Hematopoietic multipotent progenitor cell treated with erythropoietin and hydrocortisone succinate and interleukin-3 and kit ligand, for 6 days (in vitro differentiated cells): ENCODE measurements around the gene DACH1.

Source experiments
- DNase-seq: peaks from one replicate; pipeline ENCODE4 v3.0.0-alpha.2; 2015

DACH1 gene

DNA sequence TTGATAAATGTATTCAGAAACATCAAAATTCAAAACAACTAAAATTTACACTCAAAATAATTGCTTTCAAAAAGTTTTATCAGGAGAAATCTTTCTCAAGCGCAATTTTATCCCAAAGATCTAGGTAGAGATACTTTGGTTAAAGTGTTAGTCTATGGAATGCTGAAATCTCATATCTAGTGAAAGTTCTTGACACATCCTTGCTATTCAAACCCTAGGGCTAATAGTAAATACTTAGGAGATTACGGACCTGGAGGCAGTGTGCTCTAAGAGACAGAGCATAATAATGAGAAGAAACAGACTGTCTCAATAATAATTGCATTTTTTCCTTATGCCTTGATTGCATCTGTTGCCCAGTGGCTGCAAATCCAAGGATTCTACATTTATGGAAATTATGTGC lies 330.8 kb downstream of the DACH1 start:
- no peak for DNase-seq

DNA sequence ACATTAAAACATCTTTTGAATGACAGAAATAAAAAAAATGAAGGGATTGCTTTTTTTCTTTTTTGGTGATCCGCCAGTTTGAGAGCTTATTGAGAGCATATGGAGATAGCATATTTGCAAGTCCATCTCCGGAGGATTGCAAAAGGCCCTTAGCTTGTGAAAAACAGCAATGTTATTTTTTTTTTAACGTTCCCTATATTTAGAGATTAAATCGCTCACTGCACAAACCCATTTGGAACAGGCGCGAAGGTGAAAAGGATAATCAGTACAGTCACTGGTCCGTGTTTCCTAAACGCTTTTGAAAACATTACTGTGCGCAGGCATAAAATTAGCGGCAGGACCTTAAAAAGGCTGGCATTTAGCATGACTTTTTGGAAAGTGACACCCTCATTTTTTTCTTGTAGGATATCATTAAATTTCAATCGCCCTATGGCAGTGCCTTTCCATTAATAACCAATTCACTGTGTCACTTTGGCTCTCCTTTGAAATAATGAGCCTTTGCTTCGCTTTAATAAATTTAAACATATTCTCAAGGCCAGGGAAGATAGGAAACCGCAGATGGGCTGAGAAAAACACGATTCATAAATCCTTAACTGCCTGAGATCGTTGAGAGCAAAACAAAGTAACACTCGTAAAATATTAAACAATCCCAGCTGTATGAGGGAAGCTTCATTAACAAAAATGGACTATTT lies 342.2 kb downstream of the DACH1 start:
- no peak for DNase-seq

DNA sequence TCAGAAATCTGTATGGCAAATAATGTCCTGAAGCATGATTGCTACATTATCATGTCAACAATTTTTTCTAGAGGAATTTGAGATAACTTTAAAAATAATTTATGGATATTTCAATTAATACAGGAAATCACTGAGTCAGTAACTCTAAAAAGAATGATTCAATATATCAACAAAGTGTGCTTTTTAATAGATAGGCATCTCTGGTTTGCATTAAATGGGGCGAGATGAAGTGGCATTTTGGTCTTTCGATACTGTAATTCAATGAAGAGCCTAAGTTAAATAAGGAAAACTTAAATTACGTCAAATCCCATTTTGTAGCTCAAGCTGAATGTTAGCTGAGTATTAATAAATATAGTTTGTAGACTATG lies 342.8 kb downstream of the DACH1 start:
- no peak for DNase-seq

DNA sequence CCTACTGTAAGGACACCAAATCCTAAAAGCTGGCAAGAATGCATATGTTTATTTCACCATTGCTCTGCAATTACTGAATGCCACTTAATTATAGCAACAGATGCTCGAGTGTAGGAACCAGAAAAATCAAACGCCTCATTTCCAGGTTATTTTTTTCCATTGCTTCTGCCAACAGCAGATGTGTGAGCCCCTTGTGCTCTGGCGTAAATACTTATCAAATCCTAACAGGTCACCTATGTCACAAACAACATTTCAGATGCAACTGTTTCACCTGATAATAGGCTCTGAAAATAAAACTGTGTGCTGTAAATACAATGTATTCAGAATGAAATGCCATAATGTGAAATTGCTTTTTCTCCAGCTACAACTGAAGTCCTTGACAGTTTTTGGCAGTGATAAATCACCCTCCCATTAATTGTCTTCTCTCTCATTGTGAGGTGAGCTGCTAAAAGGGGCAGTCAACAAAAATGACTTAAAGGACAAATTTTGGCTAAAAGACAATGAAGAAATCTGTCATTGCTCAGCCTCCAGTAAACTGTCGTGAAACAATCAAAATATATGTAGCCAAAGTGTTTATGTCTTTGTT lies 344.0 kb downstream of the DACH1 start:
- no peak for DNase-seq

DNA sequence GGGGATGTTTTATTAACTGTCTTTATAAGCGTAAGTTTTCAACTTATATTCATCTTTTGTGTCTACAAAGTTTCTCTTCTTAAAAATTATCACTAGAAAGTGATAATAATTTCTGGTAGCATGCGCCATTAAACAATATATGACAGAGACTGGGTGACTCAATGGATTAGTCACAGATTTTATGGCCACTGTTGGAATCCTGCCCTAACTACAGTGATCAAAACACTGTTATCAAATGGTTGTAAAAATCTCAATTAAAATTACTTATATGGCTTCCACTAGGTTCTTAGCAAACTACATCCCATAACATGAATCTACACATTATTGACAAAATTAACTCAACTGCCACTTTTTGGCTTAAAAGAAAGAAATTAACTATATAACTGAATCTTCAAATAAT lies 350.0 kb downstream of the DACH1 start:
- DNase-seq = no peak

DNA sequence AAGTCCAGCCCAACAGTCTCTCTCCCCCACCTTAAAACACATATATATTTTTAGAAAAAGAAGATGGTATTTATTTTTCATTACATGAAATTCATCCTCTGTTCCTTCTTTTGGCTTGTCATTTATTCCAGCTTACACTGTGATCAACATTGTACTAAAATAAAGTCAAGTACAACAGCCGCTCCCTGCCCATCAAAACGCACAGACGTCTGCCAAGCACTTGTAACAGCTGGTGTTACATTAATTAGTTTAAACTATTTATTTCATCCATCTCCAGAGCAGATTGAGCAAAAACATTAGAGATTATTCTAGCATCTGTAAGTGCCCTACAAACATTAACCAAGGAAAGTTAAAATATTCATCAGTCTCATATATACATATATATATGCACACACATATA lies 350.5 kb downstream of the DACH1 start:
- DNase-seq = no peak

DNA sequence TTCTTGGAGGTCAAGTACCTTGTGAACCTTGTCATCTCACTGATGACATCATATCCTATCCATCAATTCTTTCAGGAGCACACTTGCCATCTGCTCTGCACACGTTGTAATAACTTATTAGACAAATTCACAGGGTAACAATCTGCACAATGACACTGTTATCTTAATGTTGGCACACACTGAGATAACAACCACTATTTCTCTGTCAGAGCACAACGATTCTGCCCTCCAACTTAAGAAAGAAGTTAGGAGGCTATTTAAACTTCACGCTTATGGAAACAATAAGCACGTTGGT lies 351.3 kb downstream of the DACH1 start:
- DNase-seq = peak; percentile 5

DNA sequence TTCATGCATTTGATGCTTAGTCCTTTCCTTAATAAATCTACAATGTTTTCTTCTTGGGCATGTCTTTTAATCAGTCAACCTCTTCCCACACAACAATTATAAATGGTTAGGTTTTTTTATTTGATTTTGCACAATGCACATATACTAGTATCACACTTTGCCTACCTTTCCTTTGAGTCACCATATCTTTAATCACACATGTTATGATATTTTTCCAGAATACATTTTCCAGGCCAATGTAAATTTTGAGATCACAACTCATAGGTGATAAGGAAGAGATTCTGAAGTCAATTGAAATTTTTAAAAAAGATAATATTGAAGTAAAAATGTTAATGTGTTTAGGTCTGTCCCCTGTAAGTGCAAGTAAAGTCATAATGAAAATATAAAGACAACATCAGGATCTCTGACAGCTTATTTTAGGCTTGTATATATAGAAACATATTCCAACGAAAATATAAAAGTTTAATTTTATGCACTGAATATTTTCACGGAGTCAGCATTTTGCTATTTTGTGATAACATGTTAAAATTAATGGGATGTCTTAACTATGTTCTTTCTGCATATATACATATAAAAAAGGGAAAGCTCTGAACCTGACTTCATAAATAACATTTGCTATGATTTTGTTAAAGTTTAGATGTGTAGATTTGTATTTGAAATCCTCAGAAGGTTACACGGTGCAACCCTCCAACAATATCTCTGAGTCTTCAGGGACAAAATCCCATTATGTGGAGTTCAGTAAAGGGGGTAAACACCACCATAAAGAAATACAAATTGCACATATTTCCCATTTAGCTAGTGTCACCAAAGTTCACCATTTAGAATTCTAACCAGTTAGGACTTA lies 351.9 kb downstream of the DACH1 start:
- no peak for DNase-seq

DNA sequence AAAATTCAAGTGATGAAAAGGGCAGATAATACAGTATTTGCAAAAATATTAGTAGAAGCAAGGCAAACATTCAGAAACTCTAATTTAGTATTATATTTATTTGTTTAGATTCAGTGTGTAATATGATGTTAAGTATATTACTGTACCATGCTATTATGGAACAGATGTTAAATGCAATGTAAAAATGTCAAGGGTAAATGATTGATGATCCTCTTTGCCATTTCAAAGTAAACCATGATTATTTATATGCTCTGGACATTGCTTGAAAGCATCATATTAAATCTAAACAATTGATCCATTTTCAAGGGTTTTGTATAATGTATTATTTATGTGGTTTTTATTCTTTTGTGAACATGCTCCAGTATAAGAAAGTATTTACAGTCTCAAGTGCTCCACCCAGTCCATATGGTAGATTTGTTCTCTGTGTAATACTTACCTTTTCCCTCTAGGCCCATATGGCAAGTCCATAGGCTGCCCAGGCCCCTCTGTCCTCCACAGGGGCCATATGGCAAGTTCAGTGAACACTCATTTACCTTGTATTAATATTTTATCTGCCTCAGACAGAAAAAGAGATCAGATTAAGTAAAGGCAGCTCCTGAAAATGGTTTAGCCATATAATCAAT lies 353.5 kb downstream of the DACH1 start:
- DNase-seq = no peak

DNA sequence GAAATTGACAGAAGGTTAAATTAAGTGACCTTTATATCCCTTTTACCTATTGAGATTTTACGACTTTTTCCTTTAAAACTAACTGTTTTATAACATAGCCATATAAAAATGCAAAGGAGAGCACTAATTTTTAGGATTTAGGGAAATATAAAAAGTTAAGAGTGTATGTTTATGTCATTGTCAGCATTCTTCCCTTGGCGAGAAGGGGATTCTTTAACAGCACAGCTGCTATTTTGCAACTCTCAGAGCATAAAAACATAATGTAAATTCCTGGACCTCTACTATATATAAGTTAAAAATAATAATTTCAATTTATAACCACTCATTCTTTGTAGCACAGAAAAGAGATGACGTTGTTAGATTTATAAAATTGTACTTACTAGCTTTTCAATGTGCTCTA lies 363.2 kb downstream of the DACH1 start:
- DNase-seq = no peak

DNA sequence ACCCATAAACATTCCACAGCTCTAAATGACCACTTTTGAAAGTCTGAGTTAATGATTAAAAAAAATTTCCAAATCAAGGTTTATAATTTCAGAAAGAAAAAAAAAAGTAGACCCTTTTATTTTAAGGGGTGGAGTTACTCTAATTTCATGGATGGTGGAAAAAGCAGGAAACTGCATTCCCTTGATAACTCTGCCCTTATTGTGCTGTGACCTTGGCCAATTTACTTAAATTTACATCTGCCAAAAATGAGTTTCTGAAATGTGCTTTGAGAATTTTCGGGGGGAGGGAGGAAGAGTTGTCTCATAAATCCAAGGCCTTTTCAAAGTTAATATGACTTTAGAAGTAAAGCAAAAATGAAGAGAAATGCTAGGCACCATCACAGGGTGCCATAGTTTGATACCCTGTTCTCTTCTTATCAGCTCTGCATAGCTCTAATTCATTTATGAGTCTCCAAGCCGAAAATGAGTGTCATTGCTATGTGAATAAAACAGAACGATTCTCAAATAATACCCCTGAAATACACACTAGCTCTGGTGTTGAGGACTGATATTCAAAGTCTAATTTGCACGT lies 367.0 kb downstream of the DACH1 start:
- DNase-seq = no peak

DNA sequence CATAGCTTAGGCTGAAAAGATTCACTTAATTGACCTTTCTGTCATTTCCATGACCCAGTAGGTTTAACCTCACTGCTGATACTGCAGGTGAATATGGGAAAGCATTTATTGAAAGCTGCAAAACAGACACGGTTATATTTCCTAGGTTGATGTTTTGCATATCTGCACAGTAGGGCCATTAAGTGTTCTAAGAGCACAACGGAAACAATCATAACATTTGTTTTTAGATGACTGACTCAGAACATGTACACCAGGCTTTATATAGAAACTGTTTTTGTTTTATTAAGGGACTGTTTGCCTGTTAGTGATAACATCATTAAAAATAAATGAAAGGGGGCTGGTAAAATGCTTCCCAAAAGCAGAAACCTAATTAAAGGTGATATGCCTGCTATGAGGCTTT lies 367.8 kb downstream of the DACH1 start:
- DNase-seq = no peak

DNA sequence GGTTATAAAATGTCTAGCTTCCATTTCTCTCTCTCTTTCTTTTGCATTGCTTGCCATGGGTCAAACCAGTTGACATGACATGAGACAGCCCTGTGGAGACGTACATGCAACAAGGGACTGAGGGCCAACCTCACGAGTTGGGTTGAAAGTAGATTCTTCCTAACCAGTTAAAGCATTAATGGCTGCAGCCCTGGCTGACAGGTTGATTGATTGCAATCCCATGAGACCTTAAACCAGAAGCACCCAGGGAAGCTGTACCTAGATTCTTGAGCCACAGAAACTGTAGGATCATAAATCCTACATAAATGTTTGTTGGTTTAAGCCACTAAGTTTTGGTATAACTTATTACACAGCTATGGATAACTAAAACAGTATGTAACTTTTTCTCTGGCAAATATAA lies 373.8 kb downstream of the DACH1 start:
- DNase-seq = no peak

DNA sequence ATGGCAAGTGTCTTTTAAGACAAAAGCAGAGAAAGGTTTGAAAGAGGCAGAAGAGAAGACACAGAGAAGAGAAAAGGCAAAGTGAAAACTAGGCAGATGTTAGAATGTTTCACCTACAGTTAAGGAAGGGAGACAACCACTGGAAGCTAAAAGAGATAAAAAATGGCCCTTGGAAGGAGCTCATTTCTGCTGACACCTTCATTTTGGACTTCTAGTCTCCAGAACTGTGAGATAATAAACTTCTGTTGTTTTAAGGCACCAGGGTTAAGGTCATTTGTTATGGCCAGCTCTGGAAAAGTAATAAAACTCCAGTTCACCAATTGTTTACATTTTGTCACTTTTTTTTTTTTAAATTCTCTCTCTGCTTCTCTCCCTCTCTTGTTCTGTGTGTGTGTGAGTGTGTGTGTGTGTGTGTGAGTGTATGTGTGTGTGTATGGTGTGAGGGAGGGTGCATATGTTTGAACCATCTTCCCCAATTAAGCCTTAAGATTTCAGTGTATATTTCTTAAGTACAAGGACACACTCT lies 374.6 kb downstream of the DACH1 start:
- DNase-seq = no peak

DNA sequence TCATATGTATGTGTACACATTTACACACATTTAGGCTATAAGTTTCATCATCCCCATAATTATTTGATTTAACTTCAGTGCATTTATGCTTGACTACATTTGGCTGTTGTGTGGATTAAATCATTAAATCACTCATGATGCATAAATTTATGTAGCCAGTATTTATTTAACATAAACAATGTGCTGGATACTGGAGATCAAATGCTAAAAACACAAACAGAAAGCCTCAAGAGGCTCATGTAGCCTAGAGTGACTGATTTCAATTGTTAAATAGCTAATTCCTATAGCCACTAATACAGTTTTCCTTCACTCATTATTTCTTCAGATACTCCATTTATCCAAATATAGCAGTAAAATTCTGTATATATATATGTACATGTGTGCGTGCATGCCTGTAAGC lies 376.0 kb downstream of the DACH1 start:
- no peak for DNase-seq

DNA sequence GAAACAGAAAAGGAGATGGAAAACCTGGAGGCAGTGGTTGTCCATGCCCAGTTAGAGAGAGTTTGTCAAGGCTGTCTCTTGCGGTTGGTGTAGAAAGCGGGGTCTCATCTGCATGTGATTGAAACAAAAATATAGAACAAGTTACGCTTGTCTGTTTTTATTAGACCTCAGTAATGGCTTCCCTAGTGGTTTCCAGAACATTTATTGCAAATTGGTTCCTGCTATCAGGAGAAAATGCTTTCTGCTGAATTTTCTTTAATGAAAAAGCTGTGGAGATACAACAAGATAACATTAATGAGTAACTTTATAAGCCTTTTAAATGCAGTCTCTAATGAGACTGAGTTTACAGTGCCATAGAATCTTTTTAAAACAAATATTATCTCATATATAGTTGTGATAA lies 378.0 kb downstream of the DACH1 start:
- no peak for DNase-seq

DNA sequence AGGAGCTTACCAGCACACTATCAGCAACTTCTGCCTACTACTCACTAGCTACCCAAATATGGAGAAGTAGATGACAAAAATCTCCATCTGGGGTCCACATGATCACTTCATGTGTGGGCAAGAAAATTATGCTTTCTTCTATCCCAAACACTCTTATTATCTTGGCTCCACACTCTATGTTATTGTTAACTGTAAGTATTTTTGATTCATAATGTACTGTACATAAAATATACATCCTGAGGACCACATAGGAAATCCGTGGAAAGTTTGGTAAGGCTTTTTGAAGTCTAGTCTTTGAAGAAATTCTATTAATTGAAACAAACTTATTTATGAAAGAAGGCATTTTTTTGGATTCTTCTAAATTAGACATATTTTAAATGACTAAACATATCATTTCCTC lies 378.8 kb downstream of the DACH1 start:
- no peak for DNase-seq

DNA sequence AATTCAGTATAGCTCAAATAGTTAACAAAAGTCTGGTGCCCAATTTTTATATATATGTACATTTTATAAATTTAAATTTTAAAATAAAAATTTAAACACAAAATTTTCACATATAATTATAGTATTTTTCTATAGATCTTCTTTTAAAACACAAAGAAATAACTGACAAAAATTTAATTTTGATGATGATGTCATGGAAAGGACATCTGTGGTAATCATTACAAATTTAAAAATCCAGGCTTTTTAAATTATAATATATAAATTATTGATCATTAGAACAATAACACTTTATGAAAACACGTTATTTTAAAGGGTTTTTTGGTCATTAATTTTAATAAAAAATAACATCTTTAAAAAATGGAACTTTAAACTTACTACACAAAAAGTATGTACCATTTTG lies 381.1 kb downstream of the DACH1 start:
- no peak for DNase-seq

DNA sequence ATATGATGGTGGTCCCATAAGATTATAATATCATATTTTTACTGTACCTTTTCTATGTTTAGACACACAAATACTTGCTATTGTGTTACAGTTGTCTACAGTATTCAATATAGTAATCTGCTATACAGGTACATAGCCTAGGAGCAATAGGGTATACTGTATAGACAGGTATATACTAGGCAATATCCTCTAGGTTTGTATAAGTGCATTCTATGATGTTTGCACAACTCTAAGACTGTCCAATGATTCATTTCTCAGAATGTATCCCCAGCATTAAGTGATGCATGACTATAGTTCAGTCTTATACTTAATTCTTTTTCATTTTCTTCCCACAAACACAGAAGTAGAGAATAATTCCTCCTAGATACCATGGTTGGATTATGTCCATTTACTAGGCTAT lies 383.3 kb downstream of the DACH1 start:
- no peak for DNase-seq

DNA sequence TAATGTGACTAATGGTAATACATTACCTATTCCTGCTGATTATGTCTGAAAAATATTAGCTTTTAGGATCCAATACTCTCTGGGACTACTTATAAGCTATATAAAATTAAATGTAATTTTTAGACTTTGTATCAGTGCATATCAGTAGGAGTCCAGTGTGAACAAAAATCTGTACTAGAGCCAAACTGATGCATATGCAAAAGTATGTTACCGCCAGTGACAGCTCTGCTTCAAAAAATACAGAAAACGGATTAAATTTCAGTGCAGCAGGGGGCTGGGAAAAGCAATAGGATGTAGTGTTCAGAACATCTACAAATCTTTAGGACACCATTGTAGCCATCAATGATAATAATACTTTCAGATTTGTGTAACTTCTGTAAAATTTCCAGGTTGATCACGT lies 385.5 kb downstream of the DACH1 start:
- no peak for DNase-seq

DNA sequence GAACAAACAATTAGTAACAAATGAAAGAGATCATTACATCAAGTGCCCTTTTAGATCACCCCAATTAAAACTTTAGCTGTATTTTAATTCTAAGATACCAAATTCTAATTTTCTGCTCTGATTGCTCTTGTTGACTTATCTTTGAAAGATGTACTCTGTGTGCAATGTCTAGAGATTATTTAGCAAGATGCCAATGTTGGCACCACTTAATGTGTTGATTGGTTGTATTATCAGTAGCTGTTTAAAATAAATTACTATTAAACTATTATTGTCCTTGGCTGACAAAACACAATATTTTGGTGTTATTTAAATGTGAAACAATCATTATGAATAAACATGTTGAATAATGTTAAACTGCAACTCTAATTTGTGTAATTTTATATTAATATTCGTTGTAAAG lies 386.0 kb downstream of the DACH1 start:
- no peak for DNase-seq

DNA sequence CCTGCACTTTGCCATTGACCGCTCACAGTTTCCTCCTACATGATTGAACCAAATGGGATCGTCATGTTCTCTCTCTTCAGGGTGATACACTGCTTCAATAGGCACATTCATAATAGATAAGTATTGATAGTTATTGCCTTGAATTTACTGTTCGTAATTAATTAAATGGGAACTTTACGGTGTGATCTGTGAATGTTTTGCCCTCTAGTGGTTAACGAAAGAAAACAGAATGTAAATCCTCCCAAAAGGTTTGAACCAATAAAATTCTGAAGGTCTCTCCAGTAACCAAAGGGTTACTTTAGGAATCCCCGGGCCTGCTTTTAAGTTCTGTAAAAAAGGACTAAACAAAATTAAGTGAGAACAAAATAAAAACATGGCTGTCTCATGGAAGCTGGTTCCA lies 389.3 kb downstream of the DACH1 start:
- DNase-seq = peak; percentile 23

DNA sequence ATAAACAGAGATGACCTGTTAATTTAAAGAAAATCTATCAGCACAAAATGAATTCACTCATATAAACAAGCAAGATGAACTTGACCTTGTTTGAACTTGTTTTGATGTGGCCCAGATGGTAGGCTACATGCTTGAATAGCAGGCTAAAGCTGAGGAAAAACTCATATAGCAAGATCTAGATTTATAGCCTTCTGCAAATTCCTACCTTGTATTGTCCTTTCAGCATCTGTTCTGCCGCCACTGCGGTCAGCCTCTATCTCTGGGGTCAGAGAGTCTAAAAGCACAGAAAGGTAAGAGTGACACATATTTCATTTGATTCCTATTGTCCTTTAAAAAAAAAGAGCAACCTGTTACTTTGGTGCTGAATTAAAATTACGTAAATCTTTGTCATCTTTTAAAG lies 392.1 kb downstream of the DACH1 start:
- no peak for DNase-seq

DNA sequence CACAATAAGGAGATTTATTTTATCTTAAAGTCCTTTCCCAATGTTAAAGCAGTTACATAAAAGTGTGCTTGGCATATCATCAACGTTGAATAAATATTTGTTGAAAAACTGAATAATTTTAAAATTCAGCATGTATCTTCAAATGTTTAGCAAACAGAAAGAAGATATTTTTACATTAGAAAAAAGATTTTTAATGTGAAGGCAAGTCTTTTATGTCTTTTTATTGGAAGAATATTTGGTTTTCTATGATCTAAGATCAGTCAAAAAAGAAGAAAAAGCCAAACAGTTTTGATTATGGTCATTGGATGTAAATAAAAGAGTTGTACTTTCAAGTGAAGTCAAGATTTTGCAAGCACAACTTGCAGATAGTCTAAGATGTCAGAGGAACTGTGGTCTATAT lies 397.4 kb downstream of the DACH1 start:
- DNase-seq = no peak
